HG03571 (cell line): ENCODE data around the gene CUL4A.
A peak's percentile ranks its signal among the peaks of the same experiment; 100 is the strongest.
"Not testable (repeated sequence)": the region's sequence is repeated elsewhere in the genome, so short reads cannot be mapped to it uniquely, and the experiment has no call there.

Experiments
- ATAC-seq: cut with Tn5 transposase; IDR thresholded peaks from one replicate; pipeline ENCODE4 v1.9.1; 2021; ENCODE audit not compliant: unreplicated experiment

The CUL4A gene

GRCh38 chr13:113283904-113284303, 74.5 kb downstream of the CUL4A start:
- ATAC-seq = no peak

DNA sequence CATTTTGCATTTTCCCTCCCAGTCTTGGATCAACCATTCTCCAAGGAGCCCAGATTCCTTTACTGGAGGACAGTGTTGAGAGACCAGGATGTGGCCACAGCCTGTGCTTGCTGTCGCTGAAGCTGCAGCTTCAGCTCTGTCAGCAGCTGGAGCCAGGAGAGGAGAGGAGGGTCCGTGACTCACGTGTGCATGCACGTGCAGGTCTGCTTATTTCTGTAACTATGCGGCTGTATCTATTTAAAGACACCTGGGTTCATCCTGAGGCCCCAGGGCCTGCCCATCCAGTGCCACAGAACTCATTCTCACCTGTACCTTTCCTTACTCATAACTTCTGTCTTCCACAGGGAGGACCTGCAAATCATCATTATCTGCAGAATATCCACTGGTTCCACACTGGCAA, 79.5 kb downstream of the CUL4A start:
- ATAC-seq = no peak

- no peak for ATAC-seq
Observed at GRCh38 chr13:113291129-113291528, 81.7 kb downstream of the CUL4A start.

- no peak for ATAC-seq
Observed at GRCh38 chr13:113292021-113292862, 82.8 kb downstream of the CUL4A start.

DNA sequence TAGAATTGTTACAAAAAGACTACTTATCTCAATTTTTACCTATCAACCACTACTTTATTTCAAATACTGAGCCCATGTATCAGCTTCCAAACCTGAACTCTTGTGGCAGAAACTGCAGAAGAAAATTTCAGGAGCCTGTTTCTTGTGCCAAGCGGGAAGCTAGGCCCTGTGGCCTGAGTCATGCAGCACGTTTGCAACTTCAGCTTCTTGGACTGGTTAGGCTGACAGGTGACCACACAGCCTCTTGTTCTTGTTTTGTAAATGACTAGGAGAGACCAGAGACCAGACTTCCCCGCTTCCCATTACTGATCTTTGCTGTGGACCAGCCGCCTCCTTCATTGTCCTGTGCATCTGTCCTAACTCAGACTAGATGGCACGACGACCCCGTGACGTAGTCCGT, 84.3 kb downstream of the CUL4A start:
- ATAC-seq = no peak

DNA sequence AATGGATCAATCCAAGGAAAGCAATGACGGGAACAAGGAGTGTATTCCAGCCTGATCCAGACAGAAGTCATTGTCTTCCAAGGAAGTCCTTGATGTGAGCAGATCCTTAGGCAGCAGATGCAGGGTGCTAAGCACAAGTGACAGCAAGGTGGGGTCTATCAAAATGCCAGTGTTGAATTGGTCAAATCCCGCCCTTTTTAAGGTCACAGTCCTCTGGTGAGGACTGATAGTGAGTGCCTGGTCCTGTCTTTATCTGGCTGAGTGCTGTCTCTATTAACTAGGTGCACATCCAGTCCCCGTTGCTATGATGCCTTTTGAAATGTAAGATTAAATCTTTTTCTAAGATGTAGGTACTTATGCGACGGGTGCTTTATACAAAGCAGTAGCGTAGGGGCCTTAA, 86.4 kb downstream of the CUL4A start:
- ATAC-seq = no peak

DNA sequence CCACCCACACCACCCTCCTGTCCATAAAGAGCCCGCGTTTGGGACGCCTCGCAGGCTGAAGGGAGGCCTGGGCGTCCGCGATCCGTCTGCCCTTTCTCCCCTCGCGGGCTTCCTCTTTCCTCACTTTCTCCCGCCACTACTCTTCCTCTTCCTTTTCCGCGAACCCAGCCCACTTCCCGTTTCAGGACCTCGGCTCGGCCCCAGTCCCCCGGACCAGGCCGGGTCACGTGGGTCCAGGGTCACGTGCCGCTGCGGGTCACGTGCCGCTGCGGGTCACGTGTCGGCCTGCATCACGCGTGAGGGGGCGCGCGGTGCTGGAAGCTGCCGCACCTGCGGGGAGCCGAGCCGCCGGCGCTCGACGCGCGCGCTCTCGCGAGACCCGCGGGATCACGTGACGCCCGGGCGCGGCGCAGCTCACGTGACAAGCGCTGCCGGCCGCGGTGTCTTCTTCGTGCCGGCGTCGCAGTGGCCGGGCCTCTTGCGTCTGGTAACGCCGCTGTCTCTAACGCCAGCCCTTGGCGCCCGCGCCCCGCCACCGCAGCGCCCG, 87.5 kb downstream of the CUL4A start, which contains the start of gene LAMP1:
TSS of gene LAMP1 (plus strand) at position 417 of the 547 bp plus-strand sequence. CDS start 196 bp downstream, outside the sequence.
- ATAC-seq = peak; percentile 75

DNA sequence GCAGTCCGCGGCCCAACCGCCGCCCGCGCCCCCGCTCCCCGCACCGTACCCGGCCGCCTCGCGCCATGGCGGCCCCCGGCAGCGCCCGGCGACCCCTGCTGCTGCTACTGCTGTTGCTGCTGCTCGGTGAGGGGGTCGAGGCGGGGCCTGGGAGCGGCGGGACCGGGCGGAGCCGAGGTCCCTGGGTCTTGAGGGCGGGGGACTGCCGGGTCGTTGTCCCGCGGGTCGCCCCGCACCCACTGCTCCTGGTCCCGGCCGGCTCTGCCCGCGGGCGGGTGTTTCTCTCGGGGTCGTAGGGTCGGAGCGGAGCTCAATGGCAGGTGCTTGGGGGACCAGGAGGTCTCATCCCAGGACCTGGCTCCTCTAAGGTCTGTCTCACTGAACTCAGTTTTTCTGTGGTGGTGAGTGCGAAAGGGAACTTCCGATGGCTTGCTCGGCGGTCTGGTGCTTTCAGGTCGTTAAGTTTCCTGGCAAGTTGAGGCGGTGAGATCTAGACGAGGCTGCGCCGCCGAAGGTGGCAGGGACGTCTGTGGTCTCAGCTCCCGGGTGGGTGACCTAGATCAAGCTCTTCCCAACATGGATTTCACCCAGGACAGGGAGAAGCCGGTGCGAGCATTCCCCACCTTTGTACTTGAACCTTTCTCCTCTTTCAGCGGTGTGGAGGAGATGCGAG, 88.1 kb downstream of the CUL4A start:
- peak; percentile 29 for ATAC-seq

GRCh38 chr13:113298043-113298945, 88.9 kb downstream of the CUL4A start:
- ATAC-seq = no peak

DNA sequence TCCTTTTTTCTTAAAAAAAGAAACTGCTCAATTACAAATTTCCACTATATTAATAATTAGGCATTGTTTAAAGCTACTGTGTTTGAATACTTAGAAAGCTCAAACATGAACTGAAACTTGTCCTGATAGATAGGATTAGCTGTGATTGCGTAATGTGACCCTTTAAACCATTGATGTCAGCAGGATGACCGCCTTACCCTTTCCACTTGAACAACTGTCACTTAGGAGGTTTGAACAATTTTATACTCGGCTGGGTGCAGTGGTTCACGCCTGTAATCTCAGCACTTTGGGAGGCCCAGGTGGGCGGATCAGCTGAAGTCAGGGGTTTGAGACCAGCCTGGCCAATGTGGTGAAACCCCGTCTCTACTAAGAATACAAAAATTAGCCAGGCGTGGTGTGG, 90.5 kb downstream of the CUL4A start:
- ATAC-seq = no peak

GRCh38 chr13:113302986-113303385, 93.6 kb downstream of the CUL4A start:
- no peak for ATAC-seq

DNA sequence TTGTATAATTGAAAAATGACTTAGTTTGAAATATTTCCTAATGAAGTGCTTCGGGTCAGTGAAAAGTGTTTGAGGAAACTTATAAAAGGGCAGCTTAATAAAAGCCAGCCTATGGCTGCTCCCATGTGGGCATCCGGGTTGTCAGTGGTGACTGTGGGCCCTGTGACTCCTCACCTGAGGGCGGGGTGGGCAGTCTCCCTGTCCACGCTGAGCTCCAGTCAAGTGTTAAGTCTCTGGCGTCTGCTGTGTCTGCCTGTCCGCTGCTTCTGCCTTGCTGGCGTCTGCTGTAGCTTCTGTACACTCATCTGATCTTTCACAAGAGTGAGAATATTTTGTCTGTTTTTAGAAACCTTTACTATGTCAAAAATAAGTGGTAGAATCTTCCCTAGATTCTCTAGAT, 94.7 kb downstream of the CUL4A start:
- ATAC-seq = no peak

DNA sequence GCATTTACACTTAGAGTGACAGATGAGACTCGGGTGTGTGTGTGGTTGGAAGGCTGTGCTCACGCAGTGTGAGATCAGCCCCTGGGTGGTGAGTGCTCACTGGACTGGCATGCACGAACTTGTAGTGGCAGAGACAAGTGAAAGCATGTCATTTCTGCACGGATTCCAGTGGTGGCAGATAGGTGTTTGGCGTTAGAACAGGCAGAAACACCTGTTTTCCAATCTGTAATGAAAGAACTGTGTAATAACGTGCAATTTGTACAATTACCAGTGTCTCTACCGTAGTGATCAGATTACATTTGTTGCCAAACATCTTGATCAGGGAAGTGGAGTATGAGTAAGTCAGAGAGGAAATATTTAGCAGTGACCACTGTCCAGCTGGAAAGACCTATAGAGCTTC, 95.8 kb downstream of the CUL4A start:
- no peak for ATAC-seq

GRCh38 chr13:113307491-113307890, 98.1 kb downstream of the CUL4A start:
- no peak for ATAC-seq

DNA sequence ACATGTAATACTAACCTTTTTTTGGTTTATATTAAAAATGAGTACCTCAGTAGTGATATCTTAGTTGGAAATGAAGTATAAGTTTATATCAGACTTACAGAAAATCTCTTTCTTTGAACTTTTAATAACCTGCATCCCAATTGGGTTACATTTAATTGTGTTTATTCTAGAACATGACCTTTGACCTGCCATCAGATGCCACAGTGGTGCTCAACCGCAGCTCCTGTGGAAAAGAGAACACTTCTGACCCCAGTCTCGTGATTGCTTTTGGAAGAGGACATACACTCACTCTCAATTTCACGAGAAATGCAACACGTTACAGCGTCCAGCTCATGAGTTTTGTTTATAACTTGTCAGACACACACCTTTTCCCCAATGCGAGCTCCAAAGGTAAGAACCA, 100.1 kb downstream of the CUL4A start:
- no peak for ATAC-seq

DNA sequence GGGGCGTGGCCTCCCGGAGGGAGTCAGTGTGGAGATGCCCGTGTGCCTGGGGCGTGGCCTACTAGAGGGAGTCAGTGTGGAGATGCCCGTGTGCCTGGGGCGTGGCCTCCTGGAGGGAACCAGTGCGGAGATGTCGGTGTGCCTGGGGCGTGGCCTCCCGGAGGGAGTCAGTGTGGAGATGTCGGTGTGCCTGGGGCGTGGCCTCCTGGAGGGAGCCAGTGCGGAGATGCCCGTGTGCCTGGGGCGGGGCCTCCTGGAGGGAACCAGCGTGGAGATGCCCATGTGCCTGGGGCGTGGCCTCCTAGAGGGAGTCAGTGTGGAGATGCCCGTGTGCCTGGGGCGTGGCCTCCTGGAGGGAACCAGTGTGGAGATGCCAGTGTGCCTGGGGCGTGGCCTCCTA, 104.7 kb downstream of the CUL4A start:
- ATAC-seq = not testable (repeated sequence)

GRCh38 chr13:113314895-113315470, 105.6 kb downstream of the CUL4A start:
- not testable (repeated sequence) for ATAC-seq

DNA sequence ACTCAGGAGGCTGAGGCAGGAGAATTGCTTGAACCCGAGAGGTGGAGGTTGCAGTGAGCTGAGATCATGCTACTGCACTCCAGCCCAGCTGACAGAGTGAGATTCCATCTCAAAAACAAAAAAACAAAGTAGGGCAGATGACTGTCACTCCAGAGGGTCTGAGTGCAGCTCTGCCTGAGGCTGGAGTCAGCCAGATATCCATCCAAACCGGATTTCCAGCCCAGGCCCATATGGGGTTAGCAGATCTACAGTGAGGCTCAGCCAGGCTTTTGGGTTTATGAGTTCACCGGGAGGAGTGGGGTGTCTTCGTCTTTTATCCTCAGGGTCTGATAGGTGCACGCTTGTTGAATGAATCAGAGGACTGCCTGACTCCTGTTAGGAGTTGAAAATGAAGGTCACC, 106.6 kb downstream of the CUL4A start:
- no peak for ATAC-seq
